Upper lobe of right lung (tissue), 1 donor: ENCODE results near the gene TRAM2. TPM values are rescaled to one million over a fixed set of nuclear protein-coding genes. Genes with fewer than 3 reads are reported as not detected.

Experiments used
- ATAC-seq: fragments of 200-7000 bp; cut with Tn5 transposase; one replicate; pipeline ENCODE4 v1.9.1; 2020; ENCODE audit warnings: mild to moderate bottlenecking, moderate library complexity
- DNase-seq: peaks from one replicate; pipeline ENCODE4 v3.0.0-alpha.2; 2020
- H3K27ac ChIP-seq: fragments of 200-600 bp; one replicate; pipeline ENCODE4 v1.8.0; 2022
- H3K27me3 ChIP-seq: fragments of 200-600 bp; one replicate; pipeline ENCODE4 v1.8.0; 2022; ENCODE audit warnings: mild to moderate bottlenecking
- H3K36me3 ChIP-seq: fragments of 200-600 bp; one replicate; pipeline ENCODE4 v1.8.0; 2022
- H3K4me1 ChIP-seq: fragments of 200-600 bp; one replicate; pipeline ENCODE4 v1.8.0; 2022
- H3K4me3 ChIP-seq: fragments of 200-600 bp; one replicate; pipeline ENCODE4 v1.8.0; 2022; ENCODE audit warnings: mild to moderate bottlenecking
- H3K9me3 ChIP-seq: fragments of 200-600 bp; one replicate; pipeline ENCODE4 v1.8.0; 2022
- intact Hi-C: fragments of 100-400 bp; cut with DNase I; formaldehyde crosslinking; loops from one replicate; pipeline ENCODE4 v1.11.0; 2022
- total RNA-seq: library from RNA; stranded (reverse); fragmentation: NEBNext Ultra II Directional; extraction: Animal tissue kit (Norgen Biotek cat#: 25700); gene quantifications from one replicate; pipeline ENCODE4 v1.2.1, GENCODE V29; 2021
- TF ChIP-seq, protein P1 (sequence below): fragments of 200-600 bp; IDR thresholded peaks from one replicate; pipeline ENCODE4 v1.8.0; 2022; ENCODE audit warnings: antibody characterized with exemption
- donor health status: DM: no; HTN: yes; CAD: no; lungs with severe emphysema.

The TRAM2 gene
- total RNA-seq, 1 donor from 2014 or later: 24.2 TPM

DNA sequence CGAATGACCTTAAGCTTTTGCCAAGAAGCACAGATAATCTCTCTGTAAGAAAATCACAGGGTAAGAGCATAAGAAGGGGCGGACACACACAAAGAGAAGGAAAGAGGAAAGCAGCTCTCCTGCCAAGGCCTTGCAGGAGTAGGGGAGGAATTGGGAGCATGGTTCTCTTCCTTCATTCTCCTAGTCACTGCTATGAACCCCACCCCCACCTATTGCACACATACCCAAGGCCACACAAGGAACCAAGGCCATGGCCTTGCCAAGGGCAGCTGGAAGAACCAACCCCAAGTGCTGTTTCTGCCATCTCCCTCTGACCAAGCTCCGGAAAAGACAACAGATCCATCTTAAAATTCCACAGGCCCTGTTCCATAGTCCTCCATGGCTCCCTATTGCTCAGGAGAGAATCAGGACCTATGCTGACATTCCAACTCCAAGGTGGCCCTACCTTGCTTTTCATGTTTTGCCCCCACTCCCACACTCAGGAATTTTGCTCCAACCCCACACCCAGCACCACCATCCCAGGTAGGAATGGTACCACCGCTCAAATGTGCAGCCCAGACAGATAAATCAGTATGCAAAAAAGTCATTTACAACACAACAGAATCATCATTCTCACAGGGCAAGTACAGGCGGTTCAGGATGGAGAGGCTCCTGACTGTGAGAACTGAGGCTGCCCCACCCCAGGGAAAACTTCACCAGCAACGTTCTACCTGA, 31.3 kb downstream of the TRAM2 start:
- no peaks in the 10 kb centered on the region for H3K9me3 ChIP-seq
- no peaks in the 10 kb centered on the region for H3K36me3 ChIP-seq
- H3K27ac ChIP-seq: no peak overlapping the region
- no peak overlapping the region for H3K4me3 ChIP-seq
- H3K4me1 ChIP-seq: peaks cover 39% of the 10 kb centered on the region
- no peak for ATAC-seq
- H3K27me3 ChIP-seq: no peaks in the 10 kb centered on the region
- DNase-seq: no peak
- intact Hi-C loops: no loop called here
- TF ChIP-seq, protein P1, sequence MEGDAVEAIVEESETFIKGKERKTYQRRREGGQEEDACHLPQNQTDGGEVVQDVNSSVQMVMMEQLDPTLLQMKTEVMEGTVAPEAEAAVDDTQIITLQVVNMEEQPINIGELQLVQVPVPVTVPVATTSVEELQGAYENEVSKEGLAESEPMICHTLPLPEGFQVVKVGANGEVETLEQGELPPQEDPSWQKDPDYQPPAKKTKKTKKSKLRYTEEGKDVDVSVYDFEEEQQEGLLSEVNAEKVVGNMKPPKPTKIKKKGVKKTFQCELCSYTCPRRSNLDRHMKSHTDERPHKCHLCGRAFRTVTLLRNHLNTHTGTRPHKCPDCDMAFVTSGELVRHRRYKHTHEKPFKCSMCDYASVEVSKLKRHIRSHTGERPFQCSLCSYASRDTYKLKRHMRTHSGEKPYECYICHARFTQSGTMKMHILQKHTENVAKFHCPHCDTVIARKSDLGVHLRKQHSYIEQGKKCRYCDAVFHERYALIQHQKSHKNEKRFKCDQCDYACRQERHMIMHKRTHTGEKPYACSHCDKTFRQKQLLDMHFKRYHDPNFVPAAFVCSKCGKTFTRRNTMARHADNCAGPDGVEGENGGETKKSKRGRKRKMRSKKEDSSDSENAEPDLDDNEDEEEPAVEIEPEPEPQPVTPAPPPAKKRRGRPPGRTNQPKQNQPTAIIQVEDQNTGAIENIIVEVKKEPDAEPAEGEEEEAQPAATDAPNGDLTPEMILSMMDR: no peak

DNA sequence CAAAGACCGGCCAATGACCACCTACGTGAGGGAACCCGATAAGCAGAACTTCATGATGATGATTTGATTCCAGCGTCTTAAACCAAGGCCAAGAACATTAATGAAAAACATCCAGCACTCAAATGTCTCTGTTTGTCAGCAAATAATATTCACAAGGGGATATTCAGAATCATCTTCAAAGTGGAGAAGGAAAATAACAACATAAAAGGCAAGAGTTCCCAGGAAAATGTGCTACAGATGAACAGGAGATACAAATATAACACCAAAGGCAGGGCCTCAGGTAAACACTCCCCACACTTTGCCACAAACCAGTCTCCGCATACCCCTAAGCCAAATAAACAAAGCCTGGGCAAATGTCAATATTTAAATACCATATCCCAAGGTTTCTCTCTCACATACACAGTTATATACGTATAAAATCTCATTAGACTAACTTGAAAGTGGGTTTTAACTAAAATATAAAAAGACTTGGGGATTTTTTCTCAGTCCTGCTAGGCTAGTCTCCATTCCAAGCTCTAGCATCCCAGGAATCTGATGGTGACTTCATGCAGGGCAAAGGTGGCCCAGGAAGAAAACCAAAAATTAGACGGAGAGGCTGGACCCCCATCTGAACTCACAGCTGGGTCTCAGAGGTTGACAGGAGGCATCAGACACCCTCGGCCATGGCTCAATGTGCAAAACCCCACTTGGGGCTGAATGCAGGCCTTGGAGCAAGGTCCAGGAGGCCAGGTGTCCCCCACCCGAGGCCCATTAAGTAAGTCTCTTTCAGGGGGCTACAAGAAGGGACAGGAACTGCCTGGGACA, 32.1 kb downstream of the TRAM2 start:
- Histone ChIP-seq H3K4me3 (no peak overlapping the region), H3K9me3 (no peaks in the 10 kb centered on the region), H3K4me1 (peaks cover 32% of the 10 kb centered on the region), H3K36me3 (no peaks in the 10 kb centered on the region), H3K27ac (peak overlapping the region; percentile 45), H3K27me3 (no peaks in the 10 kb centered on the region)
- intact Hi-C loops: no loop called here
- TF ChIP-seq, protein P1: no peak
- ATAC-seq: no peak
- no peak for DNase-seq

DNA sequence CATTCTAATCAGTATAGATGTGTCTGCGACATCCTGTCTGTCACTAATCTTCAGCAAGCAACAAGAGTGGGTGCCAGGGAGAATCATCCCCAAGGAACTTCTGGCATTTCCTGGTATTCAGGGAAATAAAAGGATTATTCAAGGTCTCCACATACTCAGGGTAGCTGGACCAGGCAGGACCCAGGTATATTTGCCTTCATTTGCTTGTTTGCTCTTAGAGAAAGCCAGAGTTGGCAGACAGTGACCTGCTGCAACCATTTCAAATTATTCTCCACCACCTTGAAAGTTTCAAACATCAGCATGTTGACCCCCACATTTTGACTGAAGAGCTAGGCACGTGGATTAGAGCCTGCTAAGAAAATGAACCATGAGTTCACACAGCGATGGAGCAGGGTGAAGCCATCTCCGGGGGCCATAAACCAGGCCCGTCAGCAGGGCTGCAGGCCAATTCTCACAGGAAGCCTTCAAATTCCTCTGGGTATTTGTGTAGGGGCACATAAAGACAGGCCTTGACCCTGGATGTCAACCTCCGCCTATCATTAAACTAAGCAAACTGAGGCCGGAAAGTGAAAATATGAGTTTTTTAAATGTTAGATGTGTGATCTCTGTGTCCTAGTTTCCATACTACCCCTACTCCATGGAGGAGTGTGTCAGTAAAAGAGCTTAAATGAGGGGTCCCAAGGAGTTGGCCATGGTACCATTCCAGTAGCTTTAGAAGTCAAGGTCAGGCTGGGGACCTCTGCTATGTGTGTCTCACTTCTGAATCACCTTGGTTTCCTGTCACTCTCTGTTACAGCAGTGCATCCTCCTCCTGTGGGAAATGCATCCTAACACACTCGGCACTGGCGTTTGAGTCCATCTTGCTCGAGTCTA, 32.9 kb downstream of the TRAM2 start:
- Histone ChIP-seq H3K27ac (peak overlapping the region; percentile 45), H3K9me3 (no peaks in the 10 kb centered on the region), H3K4me1 (peaks cover 31% of the 10 kb centered on the region), H3K36me3 (no peaks in the 10 kb centered on the region), H3K4me3 (no peak overlapping the region), H3K27me3 (no peaks in the 10 kb centered on the region)
- TF ChIP-seq, protein P1: no peak
- intact Hi-C loops: no loop called here
- DNase-seq: no peak
- peak; percentile 36 for ATAC-seq

DNA sequence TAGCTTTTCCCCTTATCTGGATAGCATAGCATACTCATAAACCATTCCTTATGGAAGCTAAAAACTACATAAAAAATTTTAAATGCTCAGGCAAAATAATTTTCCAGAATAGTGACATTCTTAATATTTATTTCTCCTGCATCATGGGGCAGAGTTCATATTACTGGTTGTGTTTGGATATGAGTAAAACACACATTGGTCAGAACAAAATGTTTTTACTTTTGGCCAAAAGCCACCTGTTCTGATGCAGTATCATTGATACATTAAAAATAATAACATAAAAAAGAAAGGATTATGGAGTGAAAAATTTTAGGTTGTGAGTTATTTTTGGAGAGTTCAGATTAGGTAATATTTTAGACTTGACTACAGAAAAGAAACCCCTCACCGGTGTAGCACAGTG, 33.6 kb downstream of the TRAM2 start:
- Histone ChIP-seq H3K27ac (peak overlapping the region; percentile 45), H3K9me3 (no peaks in the 10 kb centered on the region), H3K4me1 (peaks cover 33% of the 10 kb centered on the region), H3K4me3 (no peak overlapping the region), H3K36me3 (no peaks in the 10 kb centered on the region), H3K27me3 (no peaks in the 10 kb centered on the region)
- ATAC-seq: no peak
- intact Hi-C loops: no loop called here
- TF ChIP-seq, protein P1: no peak
- DNase-seq: no peak

DNA sequence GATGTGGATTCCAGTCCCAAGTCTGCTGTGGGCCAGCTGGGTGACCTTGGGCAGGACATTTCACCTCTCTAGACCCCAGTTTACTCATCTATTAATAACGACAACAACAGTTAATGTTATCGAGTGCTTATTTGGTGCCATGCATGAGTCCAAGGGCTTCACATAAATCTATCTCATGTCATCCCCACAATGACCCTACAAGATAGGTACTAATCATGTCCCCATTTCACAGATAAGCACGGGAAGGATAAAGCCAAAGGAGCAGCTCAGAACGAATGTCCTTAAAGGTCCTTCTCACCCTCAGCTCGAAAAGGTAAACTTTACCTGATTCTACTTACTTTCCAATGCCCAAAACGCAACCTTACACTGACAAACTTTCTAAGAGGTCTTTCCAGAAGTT, 35.7 kb downstream of the TRAM2 start:
- intact Hi-C loops: no loop called here
- no peak for ATAC-seq
- peaks cover 42% of the 10 kb centered on the region for H3K4me1 ChIP-seq
- H3K9me3 ChIP-seq: no peaks in the 10 kb centered on the region
- no peaks in the 10 kb centered on the region for H3K36me3 ChIP-seq
- H3K27me3 ChIP-seq: no peaks in the 10 kb centered on the region
- no peak overlapping the region for H3K4me3 ChIP-seq
- DNase-seq: no peak
- TF ChIP-seq, protein P1: no peak
- no peak overlapping the region for H3K27ac ChIP-seq
